T-helper 1 cell (primary cell): ENCODE measurements around the gene MPP3.

Experiments used
- DNase-seq, 5 donors: peaks; one replicate each; pipeline ENCODE4 v3.0.0-alpha.2; 2012 to 2020

The MPP3 gene

GRCh38 chr17:43831633-43832032, 1.3 kb downstream of the MPP3 start:
- no peak for DNase-seq

GRCh38 chr17:43830510-43831140, 2.3 kb downstream of the MPP3 start:
- DNase-seq = no peak

GRCh38 chr17:43829738-43830137, 3.2 kb downstream of the MPP3 start:
- DNase-seq = no peak

- DNase-seq = no peak
Observed at GRCh38 chr17:43827596-43827995, 5.3 kb downstream of the MPP3 start.

- no peak for DNase-seq
Observed at GRCh38 chr17:43826206-43826605, 6.7 kb downstream of the MPP3 start.

GRCh38 chr17:43825567-43825966, 7.4 kb downstream of the MPP3 start:
- no peak for DNase-seq

- no peak for DNase-seq
Observed at GRCh38 chr17:43823350-43824084, 9.4 kb downstream of the MPP3 start.

GRCh38 chr17:43822570-43823190, 10.3 kb downstream of the MPP3 start:
- no peak for DNase-seq

GRCh38 chr17:43820759-43821158, 12.2 kb downstream of the MPP3 start:
- no peak for DNase-seq

GRCh38 chr17:43818966-43819365, 14.0 kb downstream of the MPP3 start:
- DNase-seq = no peak

- no peak for DNase-seq
Observed at GRCh38 chr17:43817826-43818225, 15.1 kb downstream of the MPP3 start.

- DNase-seq = no peak
Observed at GRCh38 chr17:43816336-43817320, 16.3 kb downstream of the MPP3 start.

GRCh38 chr17:43814714-43815113, 18.2 kb downstream of the MPP3 start:
- DNase-seq = no peak

GRCh38 chr17:43814026-43814425, 18.9 kb downstream of the MPP3 start:
- no peak for DNase-seq

- DNase-seq = no peak
Observed at GRCh38 chr17:43813386-43813785, 19.6 kb downstream of the MPP3 start.

- no peak for DNase-seq
Observed at GRCh38 chr17:43812396-43813265, 20.3 kb downstream of the MPP3 start.

- DNase-seq = no peak
Observed at GRCh38 chr17:43810823-43811222, 22.1 kb downstream of the MPP3 start.

GRCh38 chr17:43810226-43810715, 22.7 kb downstream of the MPP3 start:
- no peak for DNase-seq

GRCh38 chr17:43809121-43809520, 23.8 kb downstream of the MPP3 start:
- DNase-seq = no peak

- DNase-seq = no peak
Observed at GRCh38 chr17:43808076-43808475, 24.9 kb downstream of the MPP3 start.

- no peak for DNase-seq
Observed at GRCh38 chr17:43805117-43805516, 27.8 kb downstream of the MPP3 start.

GRCh38 chr17:43803758-43804157, 29.2 kb downstream of the MPP3 start:
- no peak for DNase-seq
